SKM-1 treated with dmso at 0.1 percent for 144 hours (cell line): ENCODE measurements around the gene RNF213.
A peak's percentile ranks its signal among the peaks of the same experiment; 100 is the strongest.

Source experiments
- DNase-seq: peaks from one replicate; lab custom pipeline; 2025; ENCODE audit not compliant: unreplicated experiment; lab: John Stamatoyannopoulos, UW

Gene RNF213

GRCh38 chr17:80260791-80261158, at the start of gene RNF213:
Gene RNF213, plus strand, starts transcription at chr17:80260852. Its CDS starts 2,830 bp downstream, at chr17:80263682.
- no peak for DNase-seq

- no peak for DNase-seq
These were observed 48.5 kb upstream of the RNF213 start for GRCh38 chr17:80212109-80212508.

- DNase-seq = no peak
These were observed 48.1 kb upstream of the RNF213 start for GRCh38 chr17:80212511-80212910.

GRCh38 chr17:80212962-80213642, 47.5 kb upstream of the RNF213 start:
- peak; percentile 41 for DNase-seq

- no peak for DNase-seq
These were observed 47.0 kb upstream of the RNF213 start for GRCh38 chr17:80213643-80213975.

- no peak for DNase-seq
These were observed 46.4 kb upstream of the RNF213 start for GRCh38 chr17:80214012-80214877.

- no peak for DNase-seq
These were observed 45.8 kb upstream of the RNF213 start for GRCh38 chr17:80214878-80215210.

GRCh38 chr17:80216473-80217456, 43.9 kb upstream of the RNF213 start:
- DNase-seq = no peak

- DNase-seq = no peak
These were observed 42.8 kb upstream of the RNF213 start for GRCh38 chr17:80217703-80218362.

GRCh38 chr17:80218391-80218790, 42.3 kb upstream of the RNF213 start:
- no peak for DNase-seq

GRCh38 chr17:80219013-80219762, 41.5 kb upstream of the RNF213 start:
- DNase-seq = peak; percentile 77

GRCh38 chr17:80219763-80220053, 40.9 kb upstream of the RNF213 start:
- DNase-seq = no peak

GRCh38 chr17:80220054-80220735, 40.5 kb upstream of the RNF213 start, which contains the start of the genes SGSH and SLC26A11:
Gene SGSH, minus strand, starts transcription at chr17:80220333. Its CDS starts 20 bp downstream, at chr17:80220313.
Gene SLC26A11, plus strand, starts transcription at chr17:80220427. Its CDS starts 1,134 bp downstream, at chr17:80221561.
- DNase-seq = no peak

- no peak for DNase-seq
These were observed 39.9 kb upstream of the RNF213 start for GRCh38 chr17:80220736-80221215.

GRCh38 chr17:80221351-80222105, 39.1 kb upstream of the RNF213 start:
- DNase-seq = no peak

- no peak for DNase-seq
These were observed 38.1 kb upstream of the RNF213 start for GRCh38 chr17:80222376-80223141.

- DNase-seq = no peak
These were observed 37.4 kb upstream of the RNF213 start for GRCh38 chr17:80223142-80223815.
